PC-3 (cell line): ENCODE data around the gene TXNIP. TPM values are rescaled to one million over a fixed set of nuclear protein-coding genes. Genes with fewer than 3 reads are reported as not detected.
A peak's percentile ranks its signal among the peaks of the same experiment; 100 is the strongest.

Experiments used
- ATAC-seq: fragments of 200-7000 bp; cut with Tn5 transposase; 2 replicates; pipeline ENCODE4 v1.9.1; 2020; ENCODE audit warnings: mild to moderate bottlenecking, moderate library complexity
- BruUV-seq: library from RNA; stranded (reverse); fragments of 400-500 nt; replicated peaks from 2 replicates; lab custom pipeline; 2021; lab: Mats Ljungman, UMichigan
- CTCF ChIA-PET: fragments of 300-600 bp; sonication (Branson Sonifier 250); formaldehyde crosslinking; loops from one replicate; lab custom pipeline; 2022; ENCODE audit warnings: antibody characterized with exemption; lab: Charles Lee
- POLR2A ChIA-PET: fragments of 300-600 bp; sonication (Branson Sonifier 250); formaldehyde crosslinking; loops from one replicate; lab custom pipeline; 2022; ENCODE audit warnings: antibody characterized with exemption; ENCODE audit not compliant: unreplicated experiment; lab: Charles Lee
- DNase-seq: peaks from one replicate; pipeline ENCODE4 v3.0.0-alpha.2; 2015
- H2AFZ ChIP-seq: fragments of 300-600 bp; sonication (generic); 2 replicates; pipeline ENCODE4 v1.6.0; 2016; ENCODE audit warnings: antibody characterized with exemption, low read length
- H3F3A ChIP-seq: fragments of 300-600 bp; sonication (generic); one replicate; pipeline ENCODE4 v1.6.0; 2017; ENCODE audit warnings: antibody characterized with exemption, low read length, control low read depth, mild to moderate bottlenecking; ENCODE audit not compliant: unreplicated experiment
- H3K27ac ChIP-seq: fragments of 300-600 bp; sonication (generic); 2 replicates; pipeline ENCODE4 v1.5.1; 2016; ENCODE audit warnings: mild to moderate bottlenecking, low read length
- H3K27me3 ChIP-seq: fragments of 300-600 bp; sonication (generic); 2 replicates; pipeline ENCODE4 v1.6.1; 2016; ENCODE audit warnings: low read length, mixed read lengths
- H3K36me3 ChIP-seq: fragments of 300-600 bp; sonication (generic); 2 replicates; pipeline ENCODE4 v1.6.1; 2016; ENCODE audit warnings: low read depth, mixed run types, low read length, mixed read lengths
- H3K4me1 ChIP-seq: fragments of 300-600 bp; sonication (generic); 2 replicates; pipeline ENCODE4 v1.5.1; 2016; ENCODE audit warnings: low read length; ENCODE audit not compliant: insufficient read depth
- H3K4me2 ChIP-seq: fragments of 300-600 bp; sonication (generic); 2 replicates; pipeline ENCODE4 v1.6.0; 2016; ENCODE audit warnings: low read length
- H3K4me3 ChIP-seq: fragments of 300-600 bp; sonication (generic); 2 replicates; pipeline ENCODE4 v1.5.1; 2016; ENCODE audit warnings: mild to moderate bottlenecking, low read length, mixed read lengths
- H3K79me2 ChIP-seq: fragments of 300-600 bp; sonication (generic); 2 replicates; pipeline ENCODE4 v1.6.1; 2017; ENCODE audit warnings: low read length, mixed read lengths
- H3K9ac ChIP-seq: fragments of 300-600 bp; sonication (generic); 2 replicates; pipeline ENCODE4 v1.6.0; 2016; ENCODE audit warnings: mild to moderate bottlenecking, low read length
- H3K9me2 ChIP-seq: fragments of 300-600 bp; sonication (generic); replicated peaks from 2 replicates; pipeline ENCODE4 v1.6.1; 2016; ENCODE audit warnings: mixed run types, low read length, mixed read lengths
- H3K9me3 ChIP-seq: fragments of 300-600 bp; sonication (generic); 2 replicates; pipeline ENCODE4 v1.6.1; 2016; ENCODE audit warnings: low read length, mixed read lengths
- H4K20me1 ChIP-seq: fragments of 300-600 bp; sonication (generic); 2 replicates; pipeline ENCODE4 v1.6.1; 2016; ENCODE audit warnings: low read length, mixed read lengths
- EZH2 ChIP-seq: fragments of 300-600 bp; sonication (generic); IDR thresholded peaks from one replicate; pipeline ENCODE4 v1.6.1; 2017; ENCODE audit warnings: antibody characterized with exemption, mild to moderate bottlenecking, low read length; ENCODE audit not compliant: unreplicated experiment
- EZH2phosphoT487 ChIP-seq: fragments of 300-600 bp; sonication (generic); IDR thresholded peaks from 2 replicates; pipeline ENCODE4 v1.6.1; 2018; ENCODE audit warnings: mild to moderate bottlenecking, antibody characterized with exemption, low read length, borderline replicate concordance
- intact Hi-C: fragments of 100-400 bp; cut with micrococcal nuclease; formaldehyde crosslinking; loops from 2 replicates; pipeline ENCODE4 v1.9.0; 2023
- total RNA-seq: library from RNA; depleted of rRNA; stranded (reverse); fragments of >200 nt; gene quantifications from 2 replicates; pipeline ENCODE4 v1.2.3, GENCODE V29; 2014
- TF ChIP-seq, protein P1 (sequence below): fragments of 300-600 bp; sonication (generic); conservative IDR thresholded peaks from 2 replicates; pipeline ENCODE4 v1.5.1; 2017; ENCODE audit warnings: antibody characterized with exemption, low read depth, mild to moderate bottlenecking, low read length

The TXNIP gene
- total RNA-seq, 1 experiment from 2014 or later: 45.3 TPM

GRCh38 chr1:145964328-145965118 lies 31.9 kb downstream of the TXNIP start, which contains the start of the genes ANKRD34A and POLR3GL:
TSS of gene ANKRD34A (minus strand) at chr1:145964575. CDS start at chr1:145961759, 2,816 bp downstream.
TSS of gene POLR3GL (plus strand) at chr1:145964690. CDS start at chr1:145974866, 10,176 bp downstream.
- no peaks in the 10 kb centered on the region for H3F3A ChIP-seq
- TSS peak; percentile 85 for BruUV-seq
- peak within 1 kb of the TSS; percentile 3; the same call in 1 of the 2 replicates for H3K27ac ChIP-seq
- DNase-seq: peak; percentile 99
- TF ChIP-seq, protein P1, sequence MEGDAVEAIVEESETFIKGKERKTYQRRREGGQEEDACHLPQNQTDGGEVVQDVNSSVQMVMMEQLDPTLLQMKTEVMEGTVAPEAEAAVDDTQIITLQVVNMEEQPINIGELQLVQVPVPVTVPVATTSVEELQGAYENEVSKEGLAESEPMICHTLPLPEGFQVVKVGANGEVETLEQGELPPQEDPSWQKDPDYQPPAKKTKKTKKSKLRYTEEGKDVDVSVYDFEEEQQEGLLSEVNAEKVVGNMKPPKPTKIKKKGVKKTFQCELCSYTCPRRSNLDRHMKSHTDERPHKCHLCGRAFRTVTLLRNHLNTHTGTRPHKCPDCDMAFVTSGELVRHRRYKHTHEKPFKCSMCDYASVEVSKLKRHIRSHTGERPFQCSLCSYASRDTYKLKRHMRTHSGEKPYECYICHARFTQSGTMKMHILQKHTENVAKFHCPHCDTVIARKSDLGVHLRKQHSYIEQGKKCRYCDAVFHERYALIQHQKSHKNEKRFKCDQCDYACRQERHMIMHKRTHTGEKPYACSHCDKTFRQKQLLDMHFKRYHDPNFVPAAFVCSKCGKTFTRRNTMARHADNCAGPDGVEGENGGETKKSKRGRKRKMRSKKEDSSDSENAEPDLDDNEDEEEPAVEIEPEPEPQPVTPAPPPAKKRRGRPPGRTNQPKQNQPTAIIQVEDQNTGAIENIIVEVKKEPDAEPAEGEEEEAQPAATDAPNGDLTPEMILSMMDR: no peak
- peak within 1 kb of the TSS; percentile 91 for H3K4me2 ChIP-seq
- intact Hi-C loops: loop anchor here (1.0 kb wide), 4 partner anchors 15 to 105 kb away; partner anchors contain the start of gene PIAS3
- H3K9me3 ChIP-seq: no peaks in the 10 kb centered on the region
- no peaks in the 10 kb centered on the region for H3K79me2 ChIP-seq
- H3K4me3 ChIP-seq: peak within 1 kb of the TSS; percentile 76
- peak; percentile 84 for ATAC-seq
- H3K9ac ChIP-seq: peak within 1 kb of the TSS; percentile 56
- H2AFZ ChIP-seq: peak within 1 kb of the TSS; percentile 87
- H3K27me3 ChIP-seq: no peaks in the 10 kb centered on the region
- no peaks in the 10 kb centered on the region for H3K9me2 ChIP-seq
- no peaks in the 10 kb centered on the region for H3K36me3 ChIP-seq
- ChIA-PET POLR2A (interaction anchor here (0.5 to 1.2 kb wide), 6 partner anchors 16 to 1720 kb away, joined by 3 to 9 read pairs (median 3); partner anchors contain the start of gene RBM8A), CTCF (interaction anchor here (0.6 to 1.5 kb wide), 5 partner anchors 11 to 156 kb away, joined by 3 to 6 read pairs (median 4); partner anchors contain the start of gene PIAS3)
- peaks cover 35% of the 10 kb centered on the region for H3K4me1 ChIP-seq
- H4K20me1 ChIP-seq: no peaks in the 10 kb centered on the region

GRCh38 chr1:145963265-145964019 lies 32.9 kb downstream of the TXNIP start:
- Histone ChIP-seq H3K27me3 (no peaks in the 10 kb centered on the region), H3F3A (no peaks in the 10 kb centered on the region), H3K9me2 (no peaks in the 10 kb centered on the region), H3K36me3 (no peaks in the 10 kb centered on the region), H3K4me3 (peak overlapping the region; percentile 76), H3K9ac (peak overlapping the region; percentile 56), H3K4me2 (peak overlapping the region; percentile 91), H3K79me2 (no peaks in the 10 kb centered on the region), H3K9me3 (no peaks in the 10 kb centered on the region), H2AFZ (peak overlapping the region; percentile 87), H3K4me1 (peaks cover 37% of the 10 kb centered on the region), H4K20me1 (no peaks in the 10 kb centered on the region), H3K27ac (peak overlapping the region; percentile 0; the same call in 1 of the 2 replicates)
- DNase-seq (peak; percentile 83), ATAC-seq (peak; percentile 21)
- intact Hi-C loops: loop anchor here (1.0 kb wide), 4 partner anchors 16 to 104 kb away; partner anchors contain the start of gene PIAS3
- CTCF ChIA-PET: interaction anchor here (1.5 kb wide), 1 partner anchor 44 kb away, joined by 4 read pairs; no protein-coding TSS in a partner anchor
- TF ChIP-seq, protein P1: no peak
- TF ChIP-seq EZH2 (no peak), EZH2phosphoT487 (no peak)
- POLR2A ChIA-PET: interaction anchor here (0.7 to 1.2 kb wide), 2 partner anchors 36 to 189 kb away, joined by 3 to 5 read pairs; partner anchors contain the start of gene RBM8A
- no TSS peak for BruUV-seq
